Activated effector memory CD4-positive, alpha-beta T cell treated with Interleukin-2 at 50 U/mL for 16 hours (primary cell): ENCODE measurements around the gene CHAF1B.
"Not testable (repeated sequence)": the region's sequence is repeated elsewhere in the genome, so short reads cannot be mapped to it uniquely, and the experiment has no call there.

Source experiments
- DNase-seq: peaks from one replicate; pipeline ENCODE4 v3.0.0-alpha.2; 2020

CHAF1B gene

GRCh38 chr21:36385233-36386030 is at the start of gene CHAF1B:
CHAF1B (plus strand) TSS chr21:36385392; CDS start chr21:36386137, 745 bp downstream.
- DNase-seq: peak; percentile 70

- no peak for DNase-seq
Observed at GRCh38 chr21:36337099-36337509, 48.1 kb upstream of the CHAF1B start.

GRCh38 chr21:36338975-36339374 is 46.2 kb upstream of the CHAF1B start:
- no peak for DNase-seq

GRCh38 chr21:36342581-36342980 is 42.6 kb upstream of the CHAF1B start:
- not testable (repeated sequence) for DNase-seq

- no peak for DNase-seq
Observed at GRCh38 chr21:36344931-36345330, 40.3 kb upstream of the CHAF1B start.

- no peak for DNase-seq
Observed at GRCh38 chr21:36347278-36347961, 37.8 kb upstream of the CHAF1B start.

GRCh38 chr21:36347962-36348328 is 37.2 kb upstream of the CHAF1B start:
- no peak for DNase-seq

GRCh38 chr21:36349315-36349714 is 35.9 kb upstream of the CHAF1B start:
- no peak for DNase-seq

- no peak for DNase-seq
Observed at GRCh38 chr21:36350282-36350910, 34.8 kb upstream of the CHAF1B start.

- no peak for DNase-seq
Observed at GRCh38 chr21:36354918-36355680, 30.1 kb upstream of the CHAF1B start.

GRCh38 chr21:36355868-36356267 is 29.3 kb upstream of the CHAF1B start:
- DNase-seq: no peak

GRCh38 chr21:36359185-36359584 is 26.0 kb upstream of the CHAF1B start:
- DNase-seq: no peak

- DNase-seq: no peak
Observed at GRCh38 chr21:36369064-36369685, 16.0 kb upstream of the CHAF1B start.

- no peak for DNase-seq
Observed at GRCh38 chr21:36375994-36376393, 9.2 kb upstream of the CHAF1B start.

GRCh38 chr21:36377391-36377842 is 7.8 kb upstream of the CHAF1B start:
- no peak for DNase-seq

GRCh38 chr21:36379251-36379650 is 5.9 kb upstream of the CHAF1B start:
- DNase-seq: no peak

- DNase-seq: no peak
Observed at GRCh38 chr21:36381841-36382589, 3.2 kb upstream of the CHAF1B start.

- not testable (repeated sequence) for DNase-seq
Observed at GRCh38 chr21:36382722-36383121, 2.5 kb upstream of the CHAF1B start.

- no peak for DNase-seq
Observed at GRCh38 chr21:36384885-36385232, 333 bp upstream of the CHAF1B start.

- no peak for DNase-seq
Observed at GRCh38 chr21:36386031-36386642, 945 bp downstream of the CHAF1B start.

- no peak for DNase-seq
Observed at GRCh38 chr21:36388096-36388495, 2.9 kb downstream of the CHAF1B start.
